EH (cell line): Measurements from ENCODE around the gene PPP1R27.

Source experiments
- DNase-seq: peaks from one replicate; pipeline ENCODE4 v3.0.0-alpha.2; 2015; ENCODE audit warnings: low read depth

The PPP1R27 gene

GRCh38 chr17:81834831-81835267, at the start of gene PPP1R27:
PPP1R27 (minus strand) TSS chr17:81835050; CDS start chr17:81834953, 97 bp downstream.
- no peak for DNase-seq

GRCh38 chr17:81884520-81884919, 49.7 kb upstream of the PPP1R27 start:
- no peak for DNase-seq

- DNase-seq, result no peak
These were observed 44.3 kb upstream of the PPP1R27 start for GRCh38 chr17:81879121-81879520.

GRCh38 chr17:81878294-81878693, 43.4 kb upstream of the PPP1R27 start:
- DNase-seq, result no peak

GRCh38 chr17:81877569-81877968, 42.7 kb upstream of the PPP1R27 start:
- DNase-seq, result no peak

- DNase-seq, result peak; percentile 90
These were observed 36.8 kb upstream of the PPP1R27 start for GRCh38 chr17:81871387-81872230.

- DNase-seq, result no peak
These were observed 36.1 kb upstream of the PPP1R27 start, which contains the start of gene ARHGDIA for GRCh38 chr17:81870981-81871386. ARHGDIA (minus strand) TSS chr17:81871337; CDS start chr17:81869930, 1,407 bp downstream.

GRCh38 chr17:81870131-81870980, 35.5 kb upstream of the PPP1R27 start:
- peak; percentile 63 for DNase-seq

- peak; percentile 49 for DNase-seq
These were observed 34.6 kb upstream of the PPP1R27 start for GRCh38 chr17:81869221-81870130.

- DNase-seq, result peak; percentile 96
These were observed 33.9 kb upstream of the PPP1R27 start for GRCh38 chr17:81868674-81869220.

- no peak for DNase-seq
These were observed 33.3 kb upstream of the PPP1R27 start for GRCh38 chr17:81867991-81868673.

GRCh38 chr17:81867170-81867990, 32.5 kb upstream of the PPP1R27 start:
- DNase-seq, result peak; percentile 70

- DNase-seq, result no peak
These were observed 31.8 kb upstream of the PPP1R27 start for GRCh38 chr17:81866440-81867169.

GRCh38 chr17:81865733-81866439, 31.0 kb upstream of the PPP1R27 start:
- peak; percentile 26 for DNase-seq

- DNase-seq, result no peak
These were observed 30.5 kb upstream of the PPP1R27 start for GRCh38 chr17:81865358-81865732.

- no peak for DNase-seq
These were observed 29.3 kb upstream of the PPP1R27 start for GRCh38 chr17:81863833-81864768.

GRCh38 chr17:81863123-81863675, 28.3 kb upstream of the PPP1R27 start:
- DNase-seq, result no peak
